Tibial nerve (tissue), 4 donors: Measurements from ENCODE around the gene CYP4Z1. TPM values are rescaled to one million over a fixed set of nuclear protein-coding genes. Genes with fewer than 3 reads are reported as not detected.

Experiments
- DNase-seq, 2 donors: peaks; one replicate each; pipeline ENCODE4 v3.0.0-alpha.2; 2019; ENCODE audit warnings: low spot score in 2 of 2
- H3K27ac ChIP-seq, 4 donors: fragments of 200-600 bp; sonication (generic) in 3 of 4; one replicate each; pipeline ENCODE4 v1.5.1; 2017 to 2019; ENCODE audit warnings: mild to moderate bottlenecking in 1 of 4
- H3K27me3 ChIP-seq, 2 donors: fragments of 200-600 bp; sonication (generic) in 1 of 2; one replicate each; pipeline versions ENCODE4 v1.5.1 to v1.6.0; 2017 to 2019
- H3K36me3 ChIP-seq, 3 donors: fragments of 200-600 bp; sonication (generic); one replicate each; pipeline ENCODE4 v1.5.1; 2018 to 2019
- H3K4me1 ChIP-seq, 4 donors: fragments of 200-600 bp; sonication (generic) in 3 of 4; one replicate each; pipeline ENCODE4 v1.5.1; 2017 to 2019
- H3K4me3 ChIP-seq, 4 donors: fragments of 200-600 bp; sonication (generic) in 3 of 4; one replicate each; pipeline ENCODE4 v1.5.1; 2017 to 2019; ENCODE audit warnings: mild to moderate bottlenecking in 1 of 4, moderate library complexity in 1 of 4
- H3K9me3 ChIP-seq, 4 donors: fragments of 200-600 bp; sonication (generic) in 3 of 4; one replicate each; pipeline ENCODE4 v1.5.1; 2017 to 2019
- CTCF ChIP-seq, 5 experiments: fragments of 200-600 bp in 3 of 5; fragments of 450-650 bp in 2 of 5; sonication (generic) in 3 of 5; IDR thresholded peaks; one replicate each; pipeline ENCODE4 v1.5.1; 2016 to 2019; ENCODE audit warnings: antibody characterized with exemption in 5 of 5, mild to moderate bottlenecking in 3 of 5, moderate library complexity in 2 of 5
- EP300 ChIP-seq, 2 donors: sonication (generic); formaldehyde crosslinking; IDR thresholded peaks; one replicate each; pipeline ENCODE4 v1.6.1; 2017; ENCODE audit warnings: antibody characterized with exemption in 2 of 2, mild to moderate bottlenecking in 1 of 2
- POLR2A ChIP-seq, 2 donors: fragments of 450-650 bp; IDR thresholded peaks; one replicate each; pipeline ENCODE4 v1.6.1; 2017; ENCODE audit warnings: antibody characterized with exemption in 2 of 2, mild to moderate bottlenecking in 2 of 2, moderate library complexity in 2 of 2
- WGBS, 2 donors: methylation state at CpG; one replicate each; pipeline ENCODE4 v1.1.5; 2018; 5-methylcytosine and 5-hydroxymethylcytosine counted together
- total RNA-seq, 4 donors: library from RNA; depleted of rRNA; stranded (reverse); fragments of >200 nt; gene quantifications; one replicate each; pipeline ENCODE4 v1.1.0, GENCODE V29; 2016

The CYP4Z1 gene, protein sequence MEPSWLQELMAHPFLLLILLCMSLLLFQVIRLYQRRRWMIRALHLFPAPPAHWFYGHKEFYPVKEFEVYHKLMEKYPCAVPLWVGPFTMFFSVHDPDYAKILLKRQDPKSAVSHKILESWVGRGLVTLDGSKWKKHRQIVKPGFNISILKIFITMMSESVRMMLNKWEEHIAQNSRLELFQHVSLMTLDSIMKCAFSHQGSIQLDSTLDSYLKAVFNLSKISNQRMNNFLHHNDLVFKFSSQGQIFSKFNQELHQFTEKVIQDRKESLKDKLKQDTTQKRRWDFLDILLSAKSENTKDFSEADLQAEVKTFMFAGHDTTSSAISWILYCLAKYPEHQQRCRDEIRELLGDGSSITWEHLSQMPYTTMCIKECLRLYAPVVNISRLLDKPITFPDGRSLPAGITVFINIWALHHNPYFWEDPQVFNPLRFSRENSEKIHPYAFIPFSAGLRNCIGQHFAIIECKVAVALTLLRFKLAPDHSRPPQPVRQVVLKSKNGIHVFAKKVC
- total RNA-seq = 10 to 100 TPM in 2 of 4 donors, 1 to 10 TPM in 2; 8.5 to 12.9 (median 9.3) TPM

GRCh38 chr1:47067097-47067594 lies at the start of gene CYP4Z1:
TSS of gene CYP4Z1 (plus strand) at chr1:47067231. CDS start at chr1:47067491, 260 bp downstream.
- H3K4me1 ChIP-seq = no peaks in the 10 kb centered on the region
- no peaks in the 10 kb centered on the region for H3K36me3 ChIP-seq
- no peak within 1 kb of the TSS for H3K4me3 ChIP-seq
- DNase-seq = no peak
- H3K27ac ChIP-seq = no peak within 1 kb of the TSS
- TF ChIP-seq CTCF (IDR thresholded peaks at IDR 0.05) (no peak), POLR2A (IDR thresholded peaks at IDR 0.05) (no peak), EP300 (IDR thresholded peaks at IDR 0.05) (no peak)
- no peaks in the 10 kb centered on the region for H3K27me3 ChIP-seq
- H3K9me3 ChIP-seq = peaks cover 0 to 11% (median 0%) of the 10 kb centered on the region in 4 donors

GRCh38 chr1:47021070-47021469 lies 46.0 kb upstream of the CYP4Z1 start:
- Histone ChIP-seq H3K36me3 (no peaks in the 10 kb centered on the region), H3K27me3 (no peaks in the 10 kb centered on the region), H3K4me1 (peaks cover 0 to 59% (median 3%) of the 10 kb centered on the region in 4 donors), H3K9me3 (no peaks in the 10 kb centered on the region), H3K27ac (peak overlapping the region in 2 of 4 donors; percentile 76 to 79), H3K4me3 (no peak overlapping the region)
- 36 to 48% methylated on average over 2 of the region's 2 CpGs for WGBS, 2 donors
- no peak for DNase-seq
- TF ChIP-seq CTCF (IDR thresholded peaks at IDR 0.05) (no peak), POLR2A (IDR thresholded peaks at IDR 0.05) (no peak), EP300 (IDR thresholded peaks at IDR 0.05) (no peak)

- peak within 1 kb of the TSS in 3 of 4 donors; percentile 66 to 79 (median 79) for H3K27ac ChIP-seq
- no peaks in the 10 kb centered on the region for H3K9me3 ChIP-seq
- TF ChIP-seq CTCF (IDR thresholded peaks at IDR 0.05) = no peak
- no peak for TF ChIP-seq EP300 (IDR thresholded peaks at IDR 0.05)
- no peak for TF ChIP-seq POLR2A (IDR thresholded peaks at IDR 0.05)
- peak in 1 of 2 donors; percentile 18 for DNase-seq
- 4% methylated on average over 24 to 42 of the region's 49 CpGs for WGBS, 2 donors
- peaks cover 0 to 51% (median 3%) of the 10 kb centered on the region in 4 donors for H3K4me1 ChIP-seq
- H3K4me3 ChIP-seq = peak within 1 kb of the TSS; percentile 17 to 53 (median 34)
- no peaks in the 10 kb centered on the region for H3K27me3 ChIP-seq
- H3K36me3 ChIP-seq = no peaks in the 10 kb centered on the region
Observed at GRCh38 chr1:47023268-47024140, 43.5 kb upstream of the CYP4Z1 start, which contains the start of gene CYP4X1. TSS of gene CYP4X1 (plus strand) at chr1:47023669. CDS start at chr1:47023818, 149 bp downstream.

DNA sequence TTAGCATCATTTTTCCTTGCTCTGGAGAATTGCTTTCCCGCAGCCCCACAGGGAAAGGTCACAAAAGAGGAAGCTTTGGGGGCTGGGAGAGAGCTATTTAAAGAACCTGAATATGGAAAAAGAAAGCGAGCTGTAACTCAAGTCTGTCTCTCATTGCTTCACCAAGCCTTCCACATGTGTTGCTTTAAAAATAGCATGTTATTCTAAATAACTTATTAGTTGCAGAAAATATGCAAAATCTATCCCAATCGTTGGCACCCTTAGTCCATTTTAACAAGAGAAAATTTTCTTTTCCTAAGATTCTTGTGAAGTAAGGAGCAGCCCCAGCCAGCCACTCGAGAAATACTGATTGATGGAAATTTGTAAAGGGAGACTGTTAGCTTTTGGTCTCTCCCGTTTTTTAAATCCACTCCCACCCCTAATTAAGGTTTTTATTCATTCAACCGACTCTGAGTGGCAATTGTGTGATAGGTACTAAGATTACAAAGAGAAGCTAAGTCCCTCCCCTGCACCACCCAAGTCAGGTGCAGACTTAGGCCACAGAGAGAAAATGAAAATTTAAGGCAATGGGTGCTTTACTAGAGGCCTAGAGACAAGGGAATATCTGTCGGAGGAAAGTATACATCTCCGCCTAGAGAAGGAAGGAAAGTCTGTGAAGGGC lies 42.8 kb upstream of the CYP4Z1 start:
- Histone ChIP-seq H3K36me3 (no peaks in the 10 kb centered on the region), H3K4me3 (peak overlapping the region; percentile 17 to 53 (median 34)), H3K4me1 (peaks cover 0 to 51% (median 3%) of the 10 kb centered on the region in 4 donors), H3K9me3 (no peaks in the 10 kb centered on the region), H3K27me3 (no peaks in the 10 kb centered on the region), H3K27ac (peak overlapping the region in 2 of 4 donors; percentile 79)
- TF ChIP-seq CTCF (IDR thresholded peaks at IDR 0.05) = no peak
- TF ChIP-seq POLR2A (IDR thresholded peaks at IDR 0.05) = no peak
- TF ChIP-seq EP300 (IDR thresholded peaks at IDR 0.05) = no peak
- WGBS, 2 donors = 24 to 26% methylated on average over 8 of the region's 8 CpGs
- no peak for DNase-seq
